ENCODE data around the gene SPDYC.

GRCh38 chr11:65210361-65210731, 40.3 kb downstream of the SPDYC start:
- TF ChIP-seq POLR2A (IDR thresholded peaks at IDR 0.05; ENCODE audit: borderline replicate concordance, extremely low read depth, insufficient read depth, insufficient read length) (no peak), SRF (IDR thresholded peaks at IDR 0.05; ENCODE audit: low read depth) (no peak), RAD21 (IDR thresholded peaks at IDR 0.05; ENCODE audit: low read depth) (no peak), MAX (IDR thresholded peaks at IDR 0.05) (no peak), CTCF (IDR thresholded peaks at IDR 0.05 in 2 of 3, conservative IDR thresholded peaks at IDR 0.05 in 1 of 3; ENCODE audit: borderline replicate concordance in 1 of 3, insufficient read depth in 1 of 3, low read depth in 2 of 3, low read length in 2 of 3) (no peak), REST (IDR thresholded peaks at IDR 0.05; ENCODE audit: low read depth) (no peak), ELF1 (IDR thresholded peaks at IDR 0.05; ENCODE audit: borderline replicate concordance, low read depth) (no peak), ZNF274 (IDR thresholded peaks at IDR 0.05; ENCODE audit: low read depth, low read length) (no peak)

Data from HCT116 (cell line).